RCC 7860 (cell line): Measurements from ENCODE around the gene USH2A.

ENCODE experiments used
- DNase-seq: peaks from one replicate; pipeline ENCODE4 v3.0.0-alpha.2; 2015; ENCODE audit warnings: low spot score
- FAIRE-seq: peaks from 2 replicates; lab custom pipeline; 2012; peaks lifted over from hg19 to GRCh38; lab: Jason Lieb, UNC

The USH2A gene

DNA sequence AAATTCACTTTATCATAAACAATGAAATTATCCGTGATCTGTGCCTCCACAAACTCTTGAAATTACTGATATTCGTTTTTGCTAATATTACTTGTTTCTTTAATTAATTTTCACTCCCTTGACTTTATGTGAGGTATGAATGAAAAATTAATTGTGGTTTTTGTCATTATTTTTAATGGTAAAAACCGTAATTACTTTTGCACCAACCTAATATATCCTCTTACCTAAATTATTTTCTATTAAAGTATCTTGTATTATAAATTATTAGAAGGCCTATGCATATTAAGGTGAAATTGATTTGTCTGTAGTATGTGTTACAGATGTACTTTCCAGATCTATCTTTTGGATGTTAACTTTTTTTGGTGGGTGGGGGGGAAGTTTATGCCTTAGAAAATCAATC lies 540.2 kb downstream of the USH2A start:
- DNase-seq (no peak), FAIRE-seq (no peak)

DNA sequence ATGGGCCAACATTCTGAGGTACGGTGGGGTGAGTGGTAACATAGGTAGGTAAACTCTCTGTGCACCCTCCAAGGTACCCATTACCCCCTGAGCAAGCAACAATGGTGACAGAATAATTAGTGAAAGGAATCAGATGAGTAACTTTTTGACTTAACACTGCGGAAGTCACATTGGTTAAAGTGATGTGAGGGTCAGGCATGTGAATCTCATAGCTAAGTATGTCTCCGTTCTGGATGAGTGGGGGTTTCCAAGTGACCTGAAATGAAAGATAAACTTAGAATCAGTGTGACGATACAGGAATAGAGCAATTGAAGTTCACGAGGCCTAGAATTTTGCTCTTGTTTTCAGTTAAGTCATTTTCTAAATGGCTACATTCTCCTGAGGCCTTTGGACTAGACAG lies 544.4 kb downstream of the USH2A start:
- FAIRE-seq (no peak), DNase-seq (no peak)

DNA sequence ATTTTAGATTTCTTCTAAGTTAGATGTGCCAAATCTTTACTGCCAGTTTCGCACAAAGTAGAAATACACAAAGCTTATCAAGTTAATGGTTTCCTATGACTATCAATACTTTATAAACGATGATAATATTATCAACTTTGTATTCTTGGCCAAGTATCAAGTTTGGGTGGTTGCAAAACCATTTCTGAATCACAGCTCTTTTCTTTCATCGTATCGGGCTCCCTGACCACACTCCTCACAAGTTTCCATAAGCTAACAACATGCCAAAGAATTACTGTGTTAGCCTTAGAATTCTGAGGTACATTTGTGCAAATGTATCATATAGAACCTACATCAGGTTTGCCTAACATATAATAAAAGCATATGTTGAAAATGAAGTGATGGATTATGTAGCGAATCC lies 545.1 kb downstream of the USH2A start:
- DNase-seq (no peak), FAIRE-seq (no peak)

DNA sequence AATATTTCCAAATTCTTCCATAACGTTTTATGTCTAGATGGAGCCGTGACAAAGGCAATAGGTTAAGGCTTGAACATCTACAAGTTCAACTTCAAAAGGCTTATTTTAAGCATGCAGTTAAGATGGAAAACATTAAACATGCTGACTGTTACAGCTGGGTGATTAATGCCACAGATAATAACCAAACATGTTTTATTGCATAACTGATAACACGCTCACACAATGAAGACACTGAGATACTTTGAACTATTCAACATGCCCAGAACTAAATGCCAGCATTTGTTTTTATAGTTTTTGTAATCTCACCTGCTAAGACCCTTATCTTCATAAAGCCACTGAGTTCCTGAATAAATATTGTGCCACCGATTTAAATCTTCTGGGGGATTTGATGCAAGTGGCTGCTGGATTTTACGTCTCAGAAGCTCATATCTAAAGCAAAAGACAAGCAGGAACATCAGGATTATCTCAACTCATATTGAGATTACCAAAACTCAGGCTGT lies 545.7 kb downstream of the USH2A start:
- no peak for FAIRE-seq
- no peak for DNase-seq

DNA sequence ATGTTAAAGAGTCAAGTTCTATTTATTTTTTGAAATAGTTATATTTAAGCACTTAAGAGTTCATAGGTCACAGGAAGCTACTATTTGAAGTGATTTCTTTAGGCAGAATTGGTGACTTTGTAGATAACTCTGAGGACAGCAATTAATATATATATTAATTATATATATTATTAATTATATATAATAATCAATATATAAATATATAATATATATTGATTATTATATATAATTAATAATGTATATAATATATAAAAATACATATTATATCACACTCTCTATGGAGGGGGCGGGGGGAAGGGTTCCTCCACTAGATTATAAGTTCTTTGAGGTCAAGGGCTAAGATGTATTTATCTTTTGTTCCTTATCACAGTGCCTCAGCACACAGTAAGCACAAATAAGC lies 547.5 kb downstream of the USH2A start:
- FAIRE-seq (peak; percentile 16), DNase-seq (no peak)

DNA sequence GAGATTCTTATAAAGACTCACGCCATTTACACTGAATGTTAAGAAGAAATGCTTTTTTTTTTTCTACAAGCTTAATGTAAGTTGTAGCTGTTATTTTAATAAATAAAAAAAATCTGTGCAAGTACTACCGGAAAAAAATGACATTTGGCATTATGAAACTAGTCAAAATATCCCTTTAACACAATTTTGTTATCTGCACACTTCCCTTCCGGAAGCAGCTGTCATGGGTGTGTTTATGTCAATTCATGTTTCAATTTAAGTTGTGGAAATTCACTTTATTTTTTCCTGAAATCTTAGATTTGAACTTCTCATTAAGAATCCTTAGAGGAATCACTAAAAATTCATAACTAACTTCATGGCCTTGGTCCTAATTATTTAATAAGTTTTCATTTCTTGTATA lies 548.0 kb downstream of the USH2A start:
- no peak for DNase-seq
- no peak for FAIRE-seq

DNA sequence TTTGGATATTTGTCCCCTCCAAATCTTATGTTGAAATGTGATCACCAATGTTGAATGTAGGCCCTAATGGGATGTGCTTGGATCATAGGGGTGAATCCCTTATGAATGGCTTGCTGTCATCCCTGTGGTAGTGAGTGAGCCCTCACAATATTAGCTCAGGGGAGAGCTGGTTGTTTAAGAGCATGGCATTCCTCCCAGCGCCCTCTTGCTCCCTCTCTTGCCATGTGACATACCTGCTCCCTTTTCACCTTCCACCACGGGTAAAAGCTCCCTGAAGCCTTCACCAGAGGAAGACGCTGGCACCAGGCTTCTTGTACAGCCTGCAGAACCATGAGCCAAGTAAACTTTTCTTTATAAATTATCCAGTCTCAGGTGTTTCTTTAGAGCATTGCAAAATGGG lies 550.6 kb downstream of the USH2A start:
- DNase-seq = no peak
- FAIRE-seq = no peak

DNA sequence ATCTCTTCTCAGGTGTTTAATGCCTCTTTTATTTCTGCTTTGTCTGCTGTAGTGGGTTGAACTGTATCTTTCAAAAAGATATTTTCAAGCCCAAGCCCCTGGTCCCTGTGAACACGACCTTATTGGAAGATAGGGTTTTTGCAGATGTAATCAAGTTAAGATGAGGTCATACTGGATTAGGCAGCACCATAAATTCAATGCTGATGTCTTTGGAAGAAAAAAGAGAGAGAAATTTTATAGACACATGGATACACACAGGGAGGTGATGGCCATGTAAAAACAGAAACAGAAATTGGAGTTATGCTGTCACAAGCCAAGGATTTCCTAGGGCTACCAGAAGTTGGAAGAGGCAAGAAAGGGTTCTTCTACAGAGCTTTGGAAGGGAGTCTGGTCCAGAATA lies 554.7 kb downstream of the USH2A start:
- DNase-seq (no peak), FAIRE-seq (no peak)

DNA sequence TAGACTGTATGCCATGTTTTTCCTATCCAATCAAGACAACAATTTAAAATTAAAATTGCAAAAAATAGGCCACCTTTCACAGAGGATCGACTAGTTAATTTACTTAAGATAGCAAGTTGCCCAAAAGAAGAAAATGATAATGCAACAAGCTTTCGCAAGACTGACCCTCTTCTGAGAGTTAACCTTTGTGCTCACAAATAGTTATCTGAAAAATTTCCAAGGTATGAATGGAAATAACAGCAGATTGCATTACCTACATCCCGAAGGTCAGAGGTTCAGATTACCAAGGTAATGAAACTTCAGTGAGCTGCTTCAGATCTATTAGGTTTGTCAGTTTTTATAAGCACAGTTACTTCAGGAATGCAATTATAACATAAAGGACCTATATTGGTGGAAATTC lies 558.2 kb downstream of the USH2A start:
- no peak for FAIRE-seq
- no peak for DNase-seq

DNA sequence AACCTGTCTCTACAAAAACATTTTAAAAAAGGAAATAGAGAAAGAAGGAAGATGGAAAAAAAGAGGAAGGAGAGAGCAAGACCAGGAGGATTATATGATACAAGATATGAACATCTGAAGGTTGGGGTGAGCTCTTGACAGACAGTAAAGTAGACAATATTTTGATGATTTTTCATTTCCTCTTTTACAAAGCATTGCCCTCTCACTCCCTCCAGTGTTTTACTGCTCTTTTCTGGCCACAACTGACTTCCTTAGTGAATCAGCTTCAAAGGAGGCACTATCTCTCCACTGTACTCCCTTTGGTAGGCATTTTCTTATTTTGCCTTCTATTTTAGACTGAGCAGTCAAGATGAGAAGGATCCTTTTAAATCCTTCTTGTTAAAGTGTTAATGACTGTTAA lies 559.5 kb downstream of the USH2A start:
- FAIRE-seq = no peak
- DNase-seq = no peak

DNA sequence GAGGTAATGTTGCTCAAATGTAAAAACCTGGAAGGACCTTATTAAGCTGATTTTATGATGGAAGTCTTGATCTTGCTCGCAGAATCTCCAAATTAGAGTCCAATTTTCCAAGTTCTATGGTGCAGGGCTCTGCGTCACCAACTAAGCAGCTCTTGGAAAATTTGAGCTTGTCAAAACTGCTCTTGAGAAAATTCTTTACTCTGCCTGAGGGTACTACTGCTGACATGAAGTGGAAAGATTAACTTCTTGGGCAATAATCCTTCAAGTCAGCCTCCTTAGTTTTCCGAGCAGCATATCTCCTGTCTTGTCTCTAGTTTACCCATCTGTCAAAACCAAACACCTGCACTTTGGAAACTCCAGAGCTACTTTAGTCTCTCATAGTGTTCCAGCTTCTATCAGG lies 562.4 kb downstream of the USH2A start:
- DNase-seq (no peak), FAIRE-seq (no peak)

DNA sequence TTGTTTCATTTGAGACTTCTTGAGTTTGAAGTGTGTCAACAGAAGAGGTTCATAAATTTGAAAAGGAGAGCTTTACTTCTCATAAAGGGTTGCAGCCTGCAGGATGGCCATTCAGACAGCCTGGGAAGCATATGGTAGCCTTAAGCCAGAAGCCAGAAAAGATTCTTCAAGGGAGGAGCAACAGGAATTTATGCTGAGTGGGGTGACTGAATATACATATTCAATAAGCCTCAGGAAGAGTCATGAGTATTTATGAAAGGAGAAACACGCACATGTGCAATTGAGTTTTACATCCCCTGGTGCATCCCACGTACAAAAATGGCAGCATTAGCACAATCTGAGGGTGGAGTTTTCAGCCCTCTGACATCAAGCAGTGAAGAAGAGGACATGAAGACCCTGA lies 565.9 kb downstream of the USH2A start:
- DNase-seq = no peak
- no peak for FAIRE-seq

DNA sequence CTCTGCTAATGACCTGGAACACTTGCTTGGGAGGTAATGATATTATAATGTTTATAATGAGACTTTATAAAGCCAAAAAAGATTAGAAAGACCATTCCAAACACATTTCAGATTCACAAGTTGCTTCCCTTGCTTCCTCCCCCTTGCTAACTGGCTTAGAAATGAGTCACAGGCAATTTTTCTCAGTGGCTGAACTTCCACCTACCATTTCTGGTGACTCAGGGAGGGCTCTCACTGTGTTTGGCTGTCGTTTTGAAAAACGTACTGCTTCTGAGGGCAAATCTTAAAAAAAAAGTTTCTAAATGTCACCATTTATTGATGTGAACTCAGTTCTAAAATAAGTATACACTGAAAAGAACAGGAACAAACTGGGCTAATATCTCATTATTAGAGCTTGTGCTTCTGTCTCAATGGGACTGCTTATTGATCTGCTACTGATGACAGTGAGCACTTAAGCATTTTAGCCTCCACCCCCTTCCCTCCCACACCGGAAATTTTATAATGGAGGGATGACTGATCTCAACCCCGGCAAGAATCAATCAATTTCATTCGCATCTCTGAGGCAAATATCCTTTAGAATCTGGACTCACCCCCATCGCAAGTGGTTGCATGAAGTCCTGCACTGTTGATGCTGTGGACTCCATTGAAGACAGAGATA lies 577.9 kb downstream of the USH2A start:
- DNase-seq (peak; percentile 50), FAIRE-seq (peak; percentile 90)

DNA sequence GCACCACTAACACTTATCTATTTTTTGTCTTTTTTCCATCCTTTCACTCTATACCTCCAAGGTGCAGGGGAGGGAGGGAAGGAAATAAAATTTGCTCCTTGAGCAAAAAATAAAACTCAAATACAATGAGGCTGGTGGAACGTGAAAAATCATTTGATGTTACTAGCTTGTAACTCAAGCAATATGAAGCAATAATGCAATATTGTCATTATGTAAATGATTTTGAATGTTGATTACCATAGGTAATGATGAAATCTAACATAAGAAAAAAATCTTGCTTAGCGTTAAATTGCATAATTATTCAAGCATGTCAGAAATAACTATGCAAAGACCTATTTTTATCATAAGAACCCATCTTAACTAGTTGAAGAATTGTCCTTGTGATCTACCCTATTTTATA lies 578.5 kb downstream of the USH2A start:
- FAIRE-seq = no peak

DNA sequence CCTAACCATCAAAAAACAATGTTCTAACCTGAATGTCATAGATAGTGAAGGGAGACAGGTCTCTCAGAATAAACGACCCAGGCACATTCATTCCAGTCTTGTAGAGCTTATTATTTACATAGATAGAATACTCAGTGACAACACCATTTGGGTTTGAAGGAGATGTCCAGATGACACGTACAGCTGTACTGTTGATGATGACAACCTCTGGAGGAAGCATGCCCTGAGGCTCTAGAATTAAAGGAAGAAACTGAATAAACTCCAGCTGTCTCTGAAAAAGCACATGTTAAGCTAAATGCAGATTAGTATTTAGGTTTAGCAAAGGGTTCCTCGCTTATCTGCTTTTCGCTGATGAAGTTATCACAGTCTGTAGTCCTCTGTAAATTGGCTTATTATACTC lies 579.0 kb downstream of the USH2A start:
- FAIRE-seq (no peak), DNase-seq (no peak)

More for the DNA sequence above, 578.5 kb downstream of the USH2A start:
- no peak for DNase-seq

DNA sequence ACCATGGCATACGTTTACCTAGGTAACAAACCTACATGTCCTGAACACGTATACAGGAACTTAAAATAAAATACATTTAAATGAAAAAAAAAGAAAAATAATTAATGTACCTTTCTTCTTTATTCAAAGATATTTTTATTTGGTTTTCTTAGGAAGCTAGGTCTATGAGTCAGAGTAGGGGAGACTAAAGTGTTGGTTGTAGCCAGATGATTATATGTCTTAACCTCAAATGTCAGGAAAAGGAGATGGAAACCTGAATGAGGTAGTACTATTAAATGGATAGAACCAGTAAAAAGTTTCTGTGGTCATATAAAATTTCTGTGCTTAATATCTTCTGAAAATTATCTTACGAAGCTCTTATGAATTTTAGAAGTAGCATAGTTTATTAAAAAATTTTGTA lies 580.3 kb downstream of the USH2A start:
- DNase-seq = no peak
- no peak for FAIRE-seq

DNA sequence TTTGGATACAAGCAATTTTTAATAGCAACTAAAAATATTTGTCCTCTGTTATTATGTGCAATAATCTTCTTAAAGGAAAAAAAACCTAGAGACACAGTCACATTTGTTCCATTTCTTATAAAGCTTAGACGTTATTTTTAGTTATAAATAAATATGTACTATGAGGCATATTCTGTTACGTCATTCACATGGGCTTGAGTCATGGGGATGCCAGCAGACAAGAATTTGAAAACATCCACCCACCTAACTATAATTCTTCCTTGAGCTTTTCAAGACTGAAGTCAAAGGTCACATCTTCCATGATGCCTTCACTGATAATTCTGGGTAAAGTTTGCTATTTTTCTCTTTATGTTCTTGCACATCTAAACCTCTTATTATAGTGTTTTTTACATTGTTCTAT lies 587.3 kb downstream of the USH2A start:
- DNase-seq (no peak), FAIRE-seq (no peak)

DNA sequence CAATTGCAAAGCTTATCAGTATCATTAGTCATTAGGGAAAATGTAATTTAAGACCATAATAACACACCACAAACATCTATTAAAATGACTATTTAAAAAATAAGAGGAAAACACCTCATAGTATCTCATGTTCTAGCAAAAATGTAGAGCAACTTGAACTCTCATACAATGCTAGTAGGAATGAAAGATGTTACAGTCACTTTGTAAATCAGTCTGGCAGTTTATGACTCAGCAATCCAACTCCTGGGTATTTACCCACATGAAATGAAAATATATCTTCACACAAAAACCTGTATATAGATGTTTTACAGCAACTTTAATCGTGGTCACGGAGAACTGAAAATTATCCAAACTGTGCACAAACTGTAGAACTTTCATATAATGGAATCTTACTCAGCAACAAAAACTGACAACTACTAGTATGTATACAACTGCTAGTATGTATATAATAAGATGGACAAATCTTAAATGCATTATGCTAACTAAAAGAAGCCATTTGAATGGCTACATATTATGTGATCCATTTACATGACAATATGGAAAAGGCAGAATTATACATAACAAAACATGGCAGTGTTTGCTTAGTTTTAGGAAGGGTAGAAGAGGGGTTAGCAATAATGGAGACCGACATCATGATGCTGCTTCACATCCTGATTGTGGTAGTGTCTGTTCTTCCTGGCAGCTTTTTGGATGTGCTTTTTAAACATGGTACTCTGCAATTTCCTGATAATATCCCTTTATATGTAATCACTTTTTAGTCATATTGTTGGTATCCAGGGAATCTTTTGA lies 589.1 kb downstream of the USH2A start:
- DNase-seq (no peak), FAIRE-seq (no peak)

DNA sequence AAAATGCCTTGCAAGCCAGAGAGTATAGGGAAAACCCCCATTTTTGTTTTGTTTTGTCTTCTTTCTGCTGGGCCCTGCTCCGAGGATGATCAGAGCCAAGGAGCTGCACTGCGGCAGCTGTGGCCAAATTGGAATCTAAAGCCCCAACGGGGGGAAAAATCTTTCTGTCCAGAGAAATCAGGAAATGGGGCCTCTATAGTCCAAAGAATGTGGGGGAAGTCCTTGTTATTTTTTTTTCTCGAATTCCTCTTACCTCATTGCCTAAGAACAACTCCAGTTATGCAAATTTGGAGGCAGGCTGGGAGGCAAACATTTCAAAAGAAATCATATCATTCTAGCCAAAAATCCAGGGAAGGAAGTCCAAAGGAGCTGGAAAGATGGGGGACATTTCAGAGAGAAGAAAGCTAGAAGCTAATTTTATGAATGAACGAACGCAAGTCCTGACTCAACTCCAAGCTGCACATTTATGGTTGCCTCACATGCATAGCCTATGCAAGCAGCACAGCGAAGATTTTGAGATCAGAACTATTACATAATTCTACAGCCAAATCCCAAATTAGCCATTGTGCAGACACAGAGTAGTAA lies 592.9 kb downstream of the USH2A start:
- DNase-seq = no peak
- FAIRE-seq = no peak

DNA sequence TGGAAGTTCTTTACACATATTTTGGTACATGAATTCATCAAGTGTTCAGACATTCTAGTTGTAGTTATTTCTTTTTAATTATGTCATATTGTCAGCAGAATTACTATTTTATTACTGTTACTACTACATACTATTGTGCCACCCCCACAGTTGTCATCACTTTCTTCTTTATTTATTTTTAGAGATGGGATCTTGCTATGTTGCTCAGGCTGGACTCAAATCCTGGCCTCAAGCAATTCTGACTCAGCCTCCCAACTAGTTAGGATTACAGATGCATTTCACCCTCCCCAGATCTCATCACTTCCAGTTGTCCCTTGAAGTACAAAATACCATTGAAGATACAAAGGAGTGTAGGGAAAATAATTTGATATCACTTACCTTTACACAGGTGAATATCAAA lies 598.2 kb downstream of the USH2A start:
- FAIRE-seq (no peak), DNase-seq (no peak)

DNA sequence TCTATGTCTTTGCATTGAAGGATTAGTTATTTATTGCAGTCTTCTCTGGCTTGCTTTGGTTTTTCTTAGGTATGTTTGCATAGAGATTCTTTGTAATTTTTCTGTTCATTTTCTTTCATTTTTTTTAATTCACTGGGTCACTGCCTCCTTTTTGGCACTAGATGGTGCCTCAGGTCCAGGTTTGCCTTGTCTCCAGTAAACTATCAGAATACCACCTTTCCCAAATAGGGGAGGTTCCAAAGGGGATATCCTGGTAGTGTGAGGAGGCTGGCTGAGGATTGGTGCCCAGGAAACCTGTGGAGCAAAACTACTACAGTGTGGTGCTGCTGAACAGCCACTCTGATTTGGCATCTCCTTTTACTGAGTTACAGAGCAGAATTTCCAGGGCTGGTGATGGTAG lies 599.0 kb downstream of the USH2A start:
- DNase-seq = no peak

DNA sequence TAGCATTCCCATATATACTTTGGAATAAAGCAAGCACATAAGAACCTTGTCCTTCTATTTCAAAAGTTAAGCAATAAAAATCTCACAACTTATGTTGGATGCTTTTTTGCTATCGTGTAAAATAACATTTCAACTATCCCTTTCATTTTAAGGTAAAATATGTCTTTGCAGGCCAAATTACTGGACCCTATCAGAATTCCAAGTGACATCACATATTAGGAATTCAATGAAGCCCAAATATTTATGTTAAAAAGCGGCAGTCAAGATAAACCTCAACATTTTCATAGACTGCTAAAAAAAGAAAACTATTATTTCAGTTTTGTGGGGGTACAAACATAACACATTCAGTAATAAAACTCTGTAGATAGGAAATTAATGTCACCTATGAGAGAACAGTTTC lies 604.1 kb downstream of the USH2A start:
- no peak for DNase-seq
- FAIRE-seq = no peak

More for the DNA sequence above, 599.0 kb downstream of the USH2A start:
- FAIRE-seq = no peak
